HepG2 (cell line): ENCODE data around the gene CEP162. TPM values are rescaled to one million over a fixed set of nuclear protein-coding genes. Genes with fewer than 3 reads are reported as not detected.

Source experiments
- DDIT3 ChIP-seq: sonication (generic); formaldehyde crosslinking; IDR thresholded peaks from 2 replicates; pipeline ENCODE4 v1.4.0; 2020; ENCODE audit warnings: mild to moderate bottlenecking, missing genetic modification reagents
- FOSL2 ChIP-seq: sonication (generic); formaldehyde crosslinking; IDR thresholded peaks from 2 replicates; pipeline ENCODE4 v1.4.0; 2020; ENCODE audit warnings: missing genetic modification reagents
- MAFF ChIP-seq: IDR thresholded peaks from 2 replicates; pipeline ENCODE4 v1.6.1; 2011; ENCODE audit warnings: low read depth, low read length, improper control_type of control experiment
- MED8 ChIP-seq: sonication (generic); formaldehyde crosslinking; IDR thresholded peaks from 2 replicates; pipeline ENCODE4 v1.8.1; 2023; ENCODE audit warnings: mild to moderate bottlenecking, missing genetic modification reagents; ENCODE audit not compliant: insufficient replicate concordance
- RBM22 ChIP-seq: fragments of 200-400 bp; formaldehyde crosslinking; optimal IDR thresholded peaks from 2 replicates; pipeline ENCODE3; 2017; ENCODE audit warnings: mild to moderate bottlenecking, low read length, moderate library complexity
- SNAPC4 ChIP-seq: sonication (generic); formaldehyde crosslinking; IDR thresholded peaks from 2 replicates; pipeline ENCODE4 v1.4.0; 2020; ENCODE audit warnings: mild to moderate bottlenecking, missing genetic modification reagents
- SPEN ChIP-seq: sonication (generic); formaldehyde crosslinking; IDR thresholded peaks from 2 replicates; pipeline ENCODE4 v1.5.1; 2020; ENCODE audit warnings: low read depth, mild to moderate bottlenecking, missing genetic modification reagents
- TARDBP ChIP-seq: sonication (generic); formaldehyde crosslinking; IDR thresholded peaks from 2 replicates; pipeline ENCODE4 v1.8.0; 2022; ENCODE audit warnings: mild to moderate bottlenecking, missing genetic modification reagents
- WIZ ChIP-seq: sonication (generic); formaldehyde crosslinking; IDR thresholded peaks from 2 replicates; pipeline ENCODE4 v1.5.1; 2020; ENCODE audit warnings: mild to moderate bottlenecking, missing genetic modification reagents
- ZBTB4 ChIP-seq: sonication (generic); formaldehyde crosslinking; IDR thresholded peaks from 2 replicates; pipeline ENCODE4 v1.4.0; 2020; ENCODE audit warnings: missing genetic modification reagents, mild to moderate bottlenecking, borderline replicate concordance
- ZNF512 ChIP-seq: sonication (generic); formaldehyde crosslinking; IDR thresholded peaks from 2 replicates; pipeline ENCODE4 v1.4.0; 2020; ENCODE audit warnings: mild to moderate bottlenecking, missing genetic modification reagents
- ZNF710 ChIP-seq: sonication (generic); formaldehyde crosslinking; IDR thresholded peaks from 2 replicates; pipeline ENCODE4 v1.5.0; 2020; ENCODE audit warnings: mild to moderate bottlenecking, missing genetic modification reagents, borderline replicate concordance
- ZNF747 ChIP-seq: sonication (generic); formaldehyde crosslinking; IDR thresholded peaks from 2 replicates; pipeline ENCODE4 v1.8.1; 2023; ENCODE audit warnings: missing genetic modification reagents, mild to moderate bottlenecking, borderline replicate concordance
- polyA plus RNA-seq, 8 experiments: library from polyadenylated mRNA; depleted of rRNA in 3 of 8; stranded (reverse) in 7 of 8; unstranded in 1 of 8; fragments of >200 nt; fragmentation: Illumina TruSeq in 4 of 8; extraction: Trizol in 4 of 8; gene quantifications; 2 replicates each; pipeline versions ENCODE4 v1.2.1 to v1.2.3, GENCODE V29; 2011 to 2016; ENCODE audit warnings: low read depth in 4 of 8, missing spikeins in 1 of 8, mixed read lengths in 1 of 8; ENCODE audit not compliant: insufficient read depth in 1 of 8
- total RNA-seq, 5 experiments: library from RNA; depleted of rRNA; stranded (reverse); fragments of >200 nt; fragmentation: Illumina TruSeq; extraction: Trizol; gene quantifications; 2 replicates each; pipeline ENCODE4 v1.2.3, GENCODE V29; 2016; ENCODE audit warnings: low read depth in 1 of 5

The CEP162 gene
- total and polyA plus RNA-seq, 2 of the 13 experiments (the other 11 are each of a cell fraction or from before 2014, with no cell fraction given): 0.50 to 7.9 TPM

GRCh38 chr6:84095156-84095555 lies 132.3 kb downstream of the CEP162 start (continued):
- TF ChIP-seq ZBTB4 (CRISPR knock-in tag) (no peak), RBM22 (no peak), WIZ (CRISPR knock-in tag) (no peak), DDIT3 (no peak), ZNF512 (CRISPR knock-in tag) (no peak), ZNF747 (no peak; the same call in 1 of the 2 replicates), TARDBP (CRISPR knock-in tag) (peak; percentile 63; the same call in 1 of the 2 replicates), MAFF (no peak), ZNF710 (CRISPR knock-in tag) (no peak), SPEN (CRISPR knock-in tag) (no peak), MED8 (CRISPR knock-in tag) (no peak), SNAPC4 (CRISPR knock-in tag) (no peak), FOSL2 (CRISPR knock-in tag) (no peak)
